LNCAP (cell line): ENCODE data around the gene GLIPR1L1.

ENCODE experiments used
- CTCF ChIP-seq: fragments of 450-650 bp; IDR thresholded peaks from 2 replicates; pipeline ENCODE4 v1.5.1; 2017; ENCODE audit warnings: mild to moderate bottlenecking

Gene GLIPR1L1

GRCh38 chr12:75389061-75389460 lies 54.6 kb downstream of the GLIPR1L1 start:
- TF ChIP-seq CTCF = no peak

GRCh38 chr12:75389706-75390105 lies 55.2 kb downstream of the GLIPR1L1 start:
- TF ChIP-seq CTCF = no peak

- TF ChIP-seq CTCF = no peak
Measured at GRCh38 chr12:75390156-75390898, 55.9 kb downstream of the GLIPR1L1 start.

- TF ChIP-seq CTCF = peak; percentile 90
Measured at GRCh38 chr12:75390899-75391538, 56.5 kb downstream of the GLIPR1L1 start, which contains the start of gene GLIPR1L2. GLIPR1L2 (plus strand) TSS chr12:75391089; CDS start chr12:75391117, 28 bp downstream.

- no peak for TF ChIP-seq CTCF
Measured at GRCh38 chr12:75404231-75404630, 69.8 kb downstream of the GLIPR1L1 start.

- no peak for TF ChIP-seq CTCF
Measured at GRCh38 chr12:75407683-75408082, 73.2 kb downstream of the GLIPR1L1 start.

GRCh38 chr12:75409830-75410229 lies 75.4 kb downstream of the GLIPR1L1 start:
- TF ChIP-seq CTCF = no peak
